HG03045 (cell line): ENCODE results near the gene MYO1E.

Experiments used
- ATAC-seq: cut with Tn5 transposase; IDR thresholded peaks from one replicate; pipeline ENCODE4 v1.9.1; 2021; ENCODE audit warnings: mild to moderate bottlenecking, moderate library complexity; ENCODE audit not compliant: unreplicated experiment

Gene MYO1E

GRCh38 chr15:59205839-59206622 is 166.6 kb downstream of the MYO1E start:
- ATAC-seq, result no peak

DNA sequence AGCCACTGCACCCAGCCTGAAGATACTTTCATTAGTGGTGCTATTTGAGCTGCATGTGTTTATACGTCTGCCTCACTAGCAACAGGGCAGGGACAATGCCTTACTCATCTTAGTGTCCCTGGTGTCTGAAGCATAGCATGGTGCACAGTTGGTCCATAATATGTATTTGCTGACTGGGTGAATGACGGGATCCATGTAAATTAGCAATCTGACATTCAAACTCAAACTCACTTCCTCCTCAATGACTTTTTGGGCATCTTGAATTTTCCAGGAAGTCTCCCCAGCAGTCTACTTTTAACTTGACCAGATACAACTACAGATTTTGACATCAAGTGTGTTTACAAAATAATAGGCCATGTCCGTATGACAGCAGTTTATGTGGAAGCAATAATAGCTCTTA is 169.0 kb downstream of the MYO1E start:
- no peak for ATAC-seq

DNA sequence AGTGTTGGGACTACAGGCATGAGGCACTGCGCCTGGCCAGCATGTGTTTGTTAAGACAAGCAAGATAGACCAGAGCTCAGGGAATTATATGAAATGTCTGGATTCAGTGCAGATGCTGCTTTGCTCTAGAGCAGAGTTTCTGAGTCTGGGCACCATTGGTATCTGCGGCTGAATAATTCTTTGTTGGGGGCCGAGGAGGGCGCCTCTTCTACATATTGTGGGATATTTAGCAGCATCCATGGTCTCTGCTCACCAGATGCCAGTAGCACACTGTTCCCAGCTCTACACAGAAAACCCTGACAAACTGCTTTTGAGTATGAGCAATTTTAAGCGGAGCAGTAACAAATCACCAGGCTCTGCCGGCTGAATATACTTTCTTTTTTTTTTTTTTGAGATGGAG is 169.7 kb downstream of the MYO1E start:
- no peak for ATAC-seq

- no peak for ATAC-seq
Observed at GRCh38 chr15:59200560-59200959, 172.1 kb downstream of the MYO1E start.

DNA sequence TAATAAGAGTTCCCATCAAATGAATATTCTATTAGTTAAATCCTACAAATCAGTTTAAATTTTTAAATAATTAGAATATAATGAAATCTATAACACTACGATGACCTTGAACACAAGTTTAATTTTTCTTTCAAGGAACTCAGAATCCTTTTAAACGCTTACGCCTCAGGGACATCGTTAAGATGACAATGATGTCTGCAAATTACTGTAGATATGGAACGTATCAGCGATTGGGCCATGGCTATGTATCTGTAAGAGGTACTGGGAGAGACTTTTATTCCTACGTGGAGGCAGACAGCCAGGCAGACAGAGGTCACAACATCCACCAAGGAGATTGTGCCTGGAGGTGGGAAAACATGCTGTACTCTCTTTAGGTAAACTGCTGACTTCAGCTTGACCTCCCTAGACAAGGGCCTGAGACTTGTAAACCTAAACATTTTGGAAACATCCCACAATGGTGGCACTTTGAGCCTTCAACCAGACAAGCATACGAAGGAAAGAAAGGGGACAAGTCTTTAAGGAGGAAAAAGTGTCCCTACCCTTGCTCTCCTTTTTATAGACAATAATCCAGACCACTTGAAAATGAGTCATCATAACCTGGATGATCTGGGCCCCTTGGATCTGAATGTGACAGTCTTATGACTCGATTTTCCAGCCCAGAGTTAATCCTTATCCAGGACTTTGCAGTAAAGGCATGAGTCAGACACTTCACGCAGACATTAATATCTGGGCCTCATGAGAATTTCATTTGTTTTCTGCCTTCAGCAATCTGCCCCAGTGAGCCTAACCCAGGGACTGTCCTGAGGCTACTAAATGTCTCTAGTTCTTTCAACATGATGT is 172.8 kb downstream of the MYO1E start:
- ATAC-seq, result no peak

DNA sequence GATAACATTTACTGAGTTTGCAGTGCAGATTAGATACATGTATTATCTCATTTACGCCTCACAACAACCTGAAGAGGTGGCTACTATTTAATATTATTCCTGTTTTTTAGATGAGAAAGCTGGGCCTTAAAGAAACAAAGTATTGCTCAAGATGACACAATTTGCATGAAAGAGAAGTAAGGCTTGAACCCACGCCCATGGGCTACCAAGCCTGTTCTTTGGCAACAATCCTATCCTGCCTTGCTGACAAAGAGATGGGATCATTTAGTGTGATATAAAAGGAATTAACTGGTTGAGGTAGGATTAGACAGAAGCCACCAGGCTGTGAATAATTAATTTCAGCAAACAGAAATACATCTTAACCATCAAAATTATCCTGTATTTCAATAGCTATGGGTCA is 175.2 kb downstream of the MYO1E start:
- no peak for ATAC-seq

DNA sequence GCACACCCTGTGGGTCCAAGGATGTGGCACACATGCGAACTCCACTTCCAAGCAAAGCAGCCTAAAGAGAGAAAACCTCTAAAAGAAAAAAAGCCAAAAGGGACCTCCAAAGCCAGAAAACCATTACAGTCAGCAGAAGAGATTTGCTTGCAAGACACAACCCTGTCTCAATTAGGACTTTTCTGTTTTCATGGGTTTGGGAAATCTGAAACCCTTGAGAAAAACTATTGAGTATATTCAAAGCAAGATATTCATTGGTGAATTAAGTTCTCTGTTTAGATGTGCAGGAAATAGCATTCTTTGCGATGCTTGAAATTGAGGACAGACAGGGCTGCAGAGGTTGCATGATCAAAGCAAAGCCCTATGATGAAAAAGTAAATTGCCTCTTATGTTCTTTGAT is 176.3 kb downstream of the MYO1E start:
- no peak for ATAC-seq

DNA sequence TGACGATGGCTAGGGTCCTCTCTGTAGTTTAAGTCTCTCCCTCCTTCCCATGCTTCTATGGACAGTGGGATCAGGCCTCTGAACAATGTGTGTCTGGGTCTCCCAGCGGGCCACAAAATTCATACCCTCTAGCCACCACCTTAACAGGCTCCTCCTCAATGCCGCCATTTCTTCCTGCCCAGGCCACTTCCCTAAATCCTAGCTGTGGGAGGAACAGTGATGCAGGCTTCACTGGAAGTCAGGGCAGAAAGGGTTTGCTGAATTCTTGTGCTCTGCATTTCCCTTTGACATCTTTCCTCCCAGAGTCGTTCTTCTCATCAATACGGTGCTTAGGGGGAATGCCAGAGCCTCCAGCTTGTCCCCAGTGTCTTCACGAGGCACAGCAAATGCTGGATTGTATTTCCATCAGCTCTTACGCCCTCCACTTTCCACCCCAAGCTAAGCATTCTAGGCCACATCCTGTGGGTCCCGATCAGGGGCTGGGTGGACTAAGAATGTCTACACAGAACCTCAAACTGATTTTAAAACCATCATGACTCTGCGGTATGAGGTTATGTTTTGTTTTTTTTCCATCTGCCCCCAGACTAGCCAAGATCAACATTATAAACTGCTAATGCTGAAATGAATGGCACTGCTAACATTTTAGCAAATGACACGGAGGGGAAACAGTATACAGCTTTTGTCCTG is 177.9 kb downstream of the MYO1E start:
- no peak for ATAC-seq

- ATAC-seq, result no peak
Observed at GRCh38 chr15:59191855-59192237, 180.8 kb downstream of the MYO1E start.

- ATAC-seq, result no peak
Observed at GRCh38 chr15:59190291-59190690, 182.4 kb downstream of the MYO1E start.

DNA sequence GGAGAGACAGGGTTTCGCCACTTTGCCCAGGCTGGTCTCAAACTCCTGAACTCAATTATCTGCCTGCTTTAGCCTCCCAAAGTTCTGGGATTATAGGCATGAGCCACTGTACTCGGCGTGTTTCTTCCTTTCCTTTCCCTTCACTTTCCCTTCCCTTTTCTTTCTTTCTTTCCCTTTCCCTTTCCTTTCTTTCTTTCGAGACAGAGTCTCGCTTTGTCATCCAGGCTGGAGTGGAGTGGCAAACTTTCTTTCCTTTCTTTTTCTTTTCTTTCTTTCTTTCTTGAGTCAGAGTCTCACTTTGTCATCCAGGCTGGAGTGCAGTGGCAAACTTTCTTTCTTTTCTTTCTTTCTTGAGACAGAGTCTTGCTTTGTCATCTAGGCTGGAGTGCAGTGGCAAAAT is 183.4 kb downstream of the MYO1E start:
- no peak for ATAC-seq

DNA sequence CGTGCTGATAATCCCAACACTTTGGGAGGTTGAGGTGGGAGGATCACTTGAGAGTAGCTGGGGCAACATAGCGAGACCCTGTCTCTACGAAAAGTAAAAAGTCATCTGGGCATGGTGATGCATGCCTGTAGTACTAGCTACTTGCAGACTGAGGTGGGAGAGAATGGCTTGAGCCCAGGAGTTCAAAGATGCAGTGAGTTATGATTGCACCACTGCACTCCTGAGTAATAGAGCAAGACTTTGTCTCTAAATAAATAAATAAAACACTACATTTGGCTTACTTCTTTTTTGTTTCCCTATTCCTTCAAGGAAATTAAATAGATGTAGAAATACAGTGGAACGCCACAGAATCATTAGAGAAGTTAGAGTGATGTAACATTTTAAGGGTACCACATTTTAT is 186.2 kb downstream of the MYO1E start:
- ATAC-seq, result no peak

GRCh38 chr15:59185725-59186124 is 186.9 kb downstream of the MYO1E start:
- ATAC-seq, result no peak

GRCh38 chr15:59180945-59181600 is 191.6 kb downstream of the MYO1E start:
- no peak for ATAC-seq

- no peak for ATAC-seq
Observed at GRCh38 chr15:59179717-59180116, 193.0 kb downstream of the MYO1E start.

- no peak for ATAC-seq
Observed at GRCh38 chr15:59178151-59178695, 194.4 kb downstream of the MYO1E start.

- no peak for ATAC-seq
Observed at GRCh38 chr15:59177317-59177660, 195.4 kb downstream of the MYO1E start.

DNA sequence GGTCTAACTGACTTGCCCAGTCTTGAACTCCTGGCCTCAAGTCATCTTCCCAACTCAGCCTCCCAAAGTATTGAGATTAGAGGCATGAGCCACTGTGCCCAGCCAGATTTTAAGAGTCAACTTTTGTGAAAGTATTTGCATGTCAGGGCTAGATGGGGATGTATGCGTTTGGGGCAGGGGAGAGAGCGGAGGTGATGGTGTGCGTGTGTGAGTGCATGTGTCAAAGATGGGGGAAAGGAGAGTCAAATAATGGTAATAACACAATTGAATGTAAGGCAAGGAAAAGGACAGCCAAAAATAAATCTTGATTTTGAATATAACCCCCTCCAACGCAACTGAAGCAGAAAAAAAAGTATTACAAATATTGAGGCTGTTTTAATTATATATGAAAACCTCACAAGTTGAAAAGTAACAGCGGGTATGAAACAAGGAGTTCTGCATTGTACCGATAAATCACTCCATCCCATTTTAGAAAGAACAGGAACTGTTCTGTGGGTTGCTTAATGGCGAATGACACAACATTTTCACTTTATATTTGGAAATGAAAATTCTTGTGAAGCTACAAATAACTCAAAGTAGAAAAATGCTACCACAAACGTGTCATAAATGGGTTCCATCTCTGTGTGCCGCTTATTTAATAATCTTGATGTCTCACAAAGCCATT is 195.9 kb downstream of the MYO1E start:
- no peak for ATAC-seq

GRCh38 chr15:59174835-59175831 is 197.5 kb downstream of the MYO1E start:
- no peak for ATAC-seq
